ENCODE data around the gene CACNG6.

Gene CACNG6

DNA sequence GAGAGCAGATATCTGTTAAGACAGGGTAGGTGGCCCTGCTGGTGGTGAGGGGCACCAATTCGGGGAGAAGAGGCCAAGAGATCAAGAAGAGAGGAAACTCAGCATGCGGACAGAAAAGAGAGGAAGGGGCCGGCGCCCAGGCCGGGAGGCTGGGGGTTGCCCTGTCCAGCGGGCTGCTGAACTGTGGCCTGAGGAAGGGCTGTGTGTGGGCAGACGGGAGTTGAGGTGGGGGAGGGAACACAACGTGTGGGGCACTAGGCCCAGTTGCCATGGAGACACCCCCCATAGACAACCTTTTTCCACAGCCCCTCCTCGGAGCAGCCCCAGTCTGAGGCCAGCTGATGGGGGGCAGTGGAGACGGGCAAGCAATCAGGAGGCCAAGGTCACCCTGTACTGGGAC is 31.2 kb upstream of the CACNG6 start:
- Mint-ChIP-seq H3K4me1 (no peaks in the 10 kb centered on the region), H3K27ac (no peak overlapping the region), H3K27me3 (peaks cover 86% of the 10 kb centered on the region), H3K4me3 (no peak overlapping the region), H3K36me3 (peaks cover 12% of the 10 kb centered on the region), H3K9me3 (peaks cover 27% of the 10 kb centered on the region)
- no peak for ATAC-seq

DNA sequence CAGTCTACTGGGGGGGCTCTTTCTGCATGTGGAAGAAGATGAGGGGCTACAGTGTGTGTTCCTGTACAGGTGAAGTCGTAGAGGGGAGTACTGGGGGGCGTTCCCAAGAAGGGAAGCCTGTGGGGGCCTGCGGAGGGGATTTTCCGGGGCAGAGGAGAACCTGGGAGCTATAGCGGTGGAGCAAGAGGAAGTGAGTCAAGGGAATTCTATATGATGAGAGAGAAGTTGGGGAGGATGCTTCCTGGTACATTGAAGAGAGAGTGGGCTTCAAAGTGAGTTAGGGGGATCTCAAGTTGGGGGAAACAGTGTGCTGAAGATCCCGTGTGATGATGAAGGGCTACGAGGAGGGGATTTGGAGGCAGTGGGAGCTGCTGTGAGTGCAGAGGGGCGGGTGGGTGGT is 30.6 kb upstream of the CACNG6 start:
- no peaks in the 10 kb centered on the region for H3K4me1 Mint-ChIP-seq
- no peak overlapping the region for H3K4me3 Mint-ChIP-seq
- peaks cover 12% of the 10 kb centered on the region for H3K36me3 Mint-ChIP-seq
- ATAC-seq, result no peak
- H3K9me3 Mint-ChIP-seq, result peaks cover 27% of the 10 kb centered on the region
- peaks cover 86% of the 10 kb centered on the region for H3K27me3 Mint-ChIP-seq
- no peak overlapping the region for H3K27ac Mint-ChIP-seq

DNA sequence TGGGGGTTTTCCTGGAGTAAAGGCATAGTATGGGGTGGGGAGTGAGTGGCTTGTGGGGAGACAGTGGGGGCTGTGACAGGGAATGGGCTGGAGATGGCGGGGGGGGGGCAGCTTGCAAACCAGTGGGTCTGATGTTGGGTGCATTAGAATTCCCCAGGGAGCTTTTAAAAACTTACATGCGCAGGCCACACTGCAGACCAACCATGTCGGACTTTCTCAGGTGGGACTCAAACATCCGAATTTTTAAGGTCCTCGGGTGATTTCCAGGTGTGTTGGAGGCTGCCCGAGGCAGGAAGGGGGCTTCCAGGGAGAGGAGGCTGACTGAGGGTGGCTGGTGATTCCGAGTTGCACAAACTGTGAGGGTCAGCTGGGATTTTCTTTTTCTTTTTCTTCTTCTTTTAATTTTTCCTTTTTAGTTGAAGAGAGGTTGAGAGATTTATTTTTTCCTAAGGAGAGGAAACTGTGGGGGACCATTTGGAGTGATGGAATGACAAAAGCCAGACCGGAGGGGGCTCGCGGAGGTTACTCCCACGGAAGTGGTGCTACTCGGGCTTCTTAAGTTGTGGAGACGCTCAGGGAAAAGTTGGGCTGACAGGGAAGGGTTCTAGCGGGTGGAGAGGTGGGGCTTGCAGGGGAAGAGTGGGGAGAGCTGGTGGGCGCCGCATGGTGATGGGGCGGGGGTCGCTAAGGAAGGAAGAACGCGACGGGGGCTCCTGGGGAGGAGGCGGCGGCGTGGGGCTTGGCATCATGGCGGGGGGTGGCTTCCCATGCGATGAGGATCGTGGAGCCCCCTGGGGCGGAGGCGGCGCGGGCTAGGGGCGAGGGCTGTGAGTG is 29.7 kb upstream of the CACNG6 start:
- Mint-ChIP-seq H3K27ac (no peak overlapping the region), H3K4me1 (no peaks in the 10 kb centered on the region), H3K27me3 (peaks cover 92% of the 10 kb centered on the region), H3K36me3 (peaks cover 12% of the 10 kb centered on the region), H3K4me3 (no peak overlapping the region), H3K9me3 (peaks cover 27% of the 10 kb centered on the region)
- ATAC-seq, result no peak

DNA sequence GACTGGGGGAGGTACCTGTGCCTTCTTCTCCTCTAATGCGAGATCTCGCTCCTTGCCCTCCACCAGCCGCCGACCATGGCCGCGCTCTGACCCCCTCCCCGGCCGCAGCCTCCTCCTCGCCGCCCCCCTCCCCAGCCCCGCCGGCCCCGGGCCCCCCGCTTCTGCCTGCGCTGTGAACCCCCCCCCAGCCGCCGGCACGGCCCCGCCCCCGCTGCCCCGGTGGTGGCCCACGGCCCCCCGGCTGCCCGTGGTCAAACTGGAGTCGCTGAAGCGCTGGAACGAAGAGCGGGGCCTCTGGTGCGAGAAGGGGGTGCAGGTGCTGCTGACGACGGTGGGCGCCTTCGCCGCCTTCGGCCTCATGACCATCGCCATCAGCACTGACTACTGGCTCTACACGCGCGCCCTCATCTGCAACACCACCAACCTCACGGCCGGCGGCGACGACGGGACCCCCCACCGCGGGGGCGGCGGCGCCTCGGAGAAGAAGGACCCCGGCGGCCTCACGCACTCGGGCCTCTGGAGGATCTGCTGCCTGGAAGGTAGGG is 28.5 kb upstream of the CACNG6 start, which contains the start of gene CACNG8:
Gene CACNG8, plus strand, starts transcription at position 51 of the 545 bp plus-strand sequence.
- H3K4me3 Mint-ChIP-seq, result no peak within 1 kb of the TSS
- ATAC-seq, result no peak
- H3K27ac Mint-ChIP-seq, result no peak within 1 kb of the TSS
- peaks cover 29% of the 10 kb centered on the region for H3K9me3 Mint-ChIP-seq
- peaks cover 82% of the 10 kb centered on the region for H3K27me3 Mint-ChIP-seq
- peaks cover 12% of the 10 kb centered on the region for H3K36me3 Mint-ChIP-seq
- no peaks in the 10 kb centered on the region for H3K4me1 Mint-ChIP-seq

DNA sequence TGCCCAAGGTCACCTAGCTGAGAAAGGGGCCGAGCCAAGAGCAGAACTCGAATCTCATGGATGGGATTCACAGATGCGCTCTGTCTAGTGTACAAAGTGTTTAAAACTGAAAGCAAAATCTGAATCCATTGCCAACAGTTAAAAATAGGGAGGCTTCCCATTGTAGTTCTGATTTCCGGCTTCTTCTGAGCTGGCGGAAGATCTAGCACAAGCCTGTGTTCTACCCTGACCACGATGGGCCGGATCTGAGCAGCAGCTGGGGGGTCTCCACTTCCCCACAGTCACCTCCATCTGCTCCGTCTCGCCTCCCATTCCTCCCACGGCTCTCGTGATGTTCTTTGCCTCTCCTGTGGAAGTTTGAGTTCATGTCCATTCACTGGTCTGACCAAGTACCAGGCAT is 26.3 kb upstream of the CACNG6 start:
- Mint-ChIP-seq H3K36me3 (peaks cover 6% of the 10 kb centered on the region), H3K4me1 (no peaks in the 10 kb centered on the region), H3K9me3 (peaks cover 22% of the 10 kb centered on the region), H3K4me3 (no peak overlapping the region), H3K27me3 (peaks cover 63% of the 10 kb centered on the region), H3K27ac (no peak overlapping the region)
- no peak for ATAC-seq

DNA sequence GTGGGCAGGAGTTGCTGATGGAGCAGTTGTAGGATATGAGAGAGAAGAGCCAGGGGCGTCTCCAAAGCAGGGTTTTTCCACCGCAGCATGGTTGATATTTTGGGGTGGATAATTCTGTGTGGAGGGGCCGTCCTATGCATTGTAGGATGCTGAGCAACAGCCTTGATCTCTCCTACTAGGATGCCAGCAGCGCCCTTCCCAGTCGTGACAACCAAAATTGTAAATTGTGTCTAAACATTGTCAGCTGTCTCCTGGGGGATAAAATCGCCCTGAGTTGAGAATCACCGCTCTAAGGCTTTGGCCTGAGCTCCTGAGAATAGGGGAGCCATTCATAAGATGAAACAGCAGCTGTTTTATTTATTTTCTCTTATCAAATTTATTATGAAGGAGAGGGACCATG is 24.5 kb upstream of the CACNG6 start:
- Mint-ChIP-seq H3K9me3 (peaks cover 16% of the 10 kb centered on the region), H3K27ac (no peak overlapping the region), H3K4me1 (no peaks in the 10 kb centered on the region), H3K36me3 (peaks cover 6% of the 10 kb centered on the region), H3K27me3 (peaks cover 51% of the 10 kb centered on the region), H3K4me3 (no peak overlapping the region)
- no peak for ATAC-seq

DNA sequence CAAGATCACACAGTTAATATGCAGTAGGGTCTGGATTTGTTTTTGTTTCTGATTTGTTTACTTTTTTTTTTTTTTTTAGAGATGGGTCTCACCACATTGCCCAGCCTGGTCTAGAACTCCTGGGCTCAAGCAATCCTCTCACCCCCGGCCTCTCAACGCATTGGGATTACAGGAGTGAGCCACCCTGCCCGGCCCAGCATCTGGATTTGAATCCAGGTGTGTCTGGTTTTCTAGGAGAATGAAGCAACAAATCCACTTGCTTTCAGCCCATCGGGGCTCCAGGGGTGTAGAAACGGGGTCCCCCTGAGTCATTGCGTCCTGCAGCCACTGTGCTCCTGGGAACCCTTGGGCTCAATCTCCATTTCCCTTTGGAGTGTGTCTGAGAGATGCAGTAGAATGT is 22.1 kb upstream of the CACNG6 start:
- Mint-ChIP-seq H3K4me1 (no peaks in the 10 kb centered on the region), H3K36me3 (peaks cover 3% of the 10 kb centered on the region), H3K27me3 (peaks cover 34% of the 10 kb centered on the region), H3K27ac (no peak overlapping the region), H3K9me3 (peaks cover 8% of the 10 kb centered on the region), H3K4me3 (no peak overlapping the region)
- ATAC-seq, result no peak

DNA sequence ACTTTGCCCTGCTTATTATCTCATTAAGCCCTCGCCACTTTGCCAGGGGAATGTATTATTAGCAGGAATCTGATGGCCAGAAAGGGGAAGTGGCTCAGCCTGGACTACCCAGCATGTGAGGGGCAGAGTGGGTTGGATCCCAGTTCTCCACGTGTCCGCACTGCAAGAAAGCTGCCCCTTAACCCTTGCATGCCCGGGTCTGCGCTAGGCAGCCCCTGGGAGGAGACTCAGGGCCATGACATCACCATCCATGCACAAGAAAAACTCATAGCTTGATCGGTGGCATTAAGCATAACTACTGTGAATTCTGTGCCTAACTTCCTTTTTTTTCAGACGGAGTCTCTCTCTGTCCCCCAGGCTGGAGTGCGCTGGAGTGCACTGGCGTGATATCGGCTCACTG is 19.8 kb upstream of the CACNG6 start:
- Mint-ChIP-seq H3K4me1 (no peaks in the 10 kb centered on the region), H3K27ac (no peak overlapping the region), H3K9me3 (peaks cover 6% of the 10 kb centered on the region), H3K36me3 (no peaks in the 10 kb centered on the region), H3K27me3 (peaks cover 23% of the 10 kb centered on the region), H3K4me3 (no peak overlapping the region)
- ATAC-seq, result no peak

DNA sequence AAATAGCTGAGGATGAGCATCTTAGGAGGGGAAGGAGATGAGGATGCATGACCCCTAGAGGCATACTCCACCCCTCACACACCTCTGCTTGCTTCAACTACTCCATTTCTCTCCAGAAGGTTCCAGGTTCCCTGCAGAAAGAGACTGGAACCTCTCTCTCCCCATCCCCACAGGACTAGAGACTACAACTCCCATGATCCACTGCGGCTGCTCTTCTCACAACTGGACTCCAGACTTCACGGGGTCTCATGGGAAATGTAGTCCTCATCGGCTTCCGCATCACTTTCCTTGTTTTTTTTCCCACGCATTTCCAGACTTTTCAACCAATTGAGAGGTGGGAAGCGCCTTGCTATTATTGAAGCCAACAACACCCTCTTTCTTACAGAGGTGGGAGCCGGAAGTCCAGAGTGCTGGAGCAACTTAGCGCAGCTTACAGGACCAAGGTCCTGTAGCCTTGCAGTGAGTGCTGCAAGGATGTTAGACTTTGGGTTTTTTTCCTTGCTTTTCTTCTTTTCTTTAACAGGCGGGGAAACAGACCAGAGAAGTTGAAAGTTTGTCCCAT is 13.9 kb upstream of the CACNG6 start:
- H3K4me3 Mint-ChIP-seq, result peak overlapping the region; percentile 32
- H3K27ac Mint-ChIP-seq, result no peak overlapping the region
- ATAC-seq, result peak; percentile 73
- H3K9me3 Mint-ChIP-seq, result peaks cover 27% of the 10 kb centered on the region
- peaks cover 22% of the 10 kb centered on the region for H3K36me3 Mint-ChIP-seq
- peaks cover 7% of the 10 kb centered on the region for H3K4me1 Mint-ChIP-seq
- peaks cover 63% of the 10 kb centered on the region for H3K27me3 Mint-ChIP-seq

DNA sequence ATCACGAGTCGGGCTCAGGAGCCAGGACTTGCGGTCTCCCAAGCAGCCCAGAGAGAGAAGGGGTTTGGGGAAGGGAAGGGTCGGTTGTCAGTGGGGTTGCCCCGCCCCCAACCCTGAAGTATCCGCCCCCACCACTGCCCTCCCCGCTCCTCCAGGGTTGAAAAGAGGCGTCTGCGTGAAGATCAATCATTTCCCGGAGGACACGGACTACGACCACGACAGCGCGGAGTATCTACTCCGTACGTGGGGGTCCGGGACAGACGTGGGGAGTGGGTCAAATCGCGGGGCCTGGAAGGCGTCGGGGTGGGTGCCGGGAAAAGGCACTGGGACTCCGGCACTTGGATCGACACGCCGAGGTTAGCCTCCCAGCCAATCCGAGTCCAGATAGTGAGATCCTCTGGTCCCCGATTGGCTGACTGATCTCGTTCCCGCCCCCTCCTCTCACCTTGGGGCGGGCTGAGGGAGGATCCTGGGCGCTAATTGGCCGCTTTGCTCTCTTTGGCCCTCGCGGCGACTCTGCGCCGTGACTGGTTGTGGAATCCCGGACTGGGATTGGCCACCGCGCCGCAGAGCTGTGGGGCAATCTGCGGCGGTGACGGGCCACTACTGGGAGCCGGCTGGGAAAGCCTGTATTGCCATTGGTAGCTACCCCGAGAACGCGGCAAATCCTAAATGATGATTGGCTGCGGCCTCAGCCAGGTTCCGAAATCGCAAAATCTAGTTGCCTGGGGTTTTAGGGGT is 13.3 kb upstream of the CACNG6 start:
- H3K36me3 Mint-ChIP-seq, result peaks cover 22% of the 10 kb centered on the region
- H3K27me3 Mint-ChIP-seq, result peaks cover 63% of the 10 kb centered on the region
- H3K27ac Mint-ChIP-seq, result no peak overlapping the region
- no peak for ATAC-seq
- H3K9me3 Mint-ChIP-seq, result peaks cover 27% of the 10 kb centered on the region
- peaks cover 7% of the 10 kb centered on the region for H3K4me1 Mint-ChIP-seq
- peak overlapping the region; percentile 32 for H3K4me3 Mint-ChIP-seq

DNA sequence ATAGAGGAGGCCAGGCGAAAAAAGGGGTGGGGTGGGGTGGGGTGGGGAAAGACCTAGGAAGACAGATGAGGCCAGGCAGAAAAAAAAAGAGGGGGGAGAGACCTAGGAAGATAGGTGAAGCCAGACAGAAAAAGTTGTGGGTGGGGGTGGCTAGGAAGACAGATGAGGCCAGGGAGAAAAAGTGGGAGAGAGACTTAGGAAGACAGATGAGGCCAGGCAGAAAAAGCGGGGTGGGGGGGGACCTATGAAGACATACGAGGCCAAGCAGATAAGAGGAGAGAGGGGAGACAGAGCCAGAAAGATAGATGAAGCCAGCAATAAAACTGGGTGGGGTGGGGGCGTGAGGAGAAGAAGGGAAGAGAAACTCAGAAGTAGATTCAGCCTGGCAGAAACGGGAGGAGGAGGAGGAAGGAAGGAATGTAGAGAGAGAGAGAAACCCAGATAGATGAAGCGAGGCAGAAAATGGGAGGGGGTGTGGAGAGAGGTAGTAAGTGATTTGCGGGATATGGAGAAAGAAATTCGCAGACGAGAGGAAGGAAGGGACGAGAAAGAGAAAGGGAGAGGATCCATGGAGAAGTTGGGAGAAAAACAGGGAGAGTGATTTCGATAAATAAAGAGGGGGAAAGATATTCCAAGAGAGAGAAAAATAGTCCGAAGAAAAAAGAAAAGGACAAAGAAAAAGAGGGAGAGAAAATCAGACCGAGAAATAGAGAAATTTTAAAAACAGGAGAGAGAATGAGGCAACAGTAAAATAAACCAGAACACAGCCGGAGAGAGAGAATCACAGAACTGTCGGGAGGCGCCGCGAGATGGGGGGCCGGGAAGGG is 12.2 kb upstream of the CACNG6 start:
- H3K9me3 Mint-ChIP-seq, result peaks cover 27% of the 10 kb centered on the region
- peaks cover 63% of the 10 kb centered on the region for H3K27me3 Mint-ChIP-seq
- peaks cover 7% of the 10 kb centered on the region for H3K4me1 Mint-ChIP-seq
- no peak for ATAC-seq
- H3K36me3 Mint-ChIP-seq, result peaks cover 22% of the 10 kb centered on the region
- H3K27ac Mint-ChIP-seq, result no peak overlapping the region
- no peak overlapping the region for H3K4me3 Mint-ChIP-seq

DNA sequence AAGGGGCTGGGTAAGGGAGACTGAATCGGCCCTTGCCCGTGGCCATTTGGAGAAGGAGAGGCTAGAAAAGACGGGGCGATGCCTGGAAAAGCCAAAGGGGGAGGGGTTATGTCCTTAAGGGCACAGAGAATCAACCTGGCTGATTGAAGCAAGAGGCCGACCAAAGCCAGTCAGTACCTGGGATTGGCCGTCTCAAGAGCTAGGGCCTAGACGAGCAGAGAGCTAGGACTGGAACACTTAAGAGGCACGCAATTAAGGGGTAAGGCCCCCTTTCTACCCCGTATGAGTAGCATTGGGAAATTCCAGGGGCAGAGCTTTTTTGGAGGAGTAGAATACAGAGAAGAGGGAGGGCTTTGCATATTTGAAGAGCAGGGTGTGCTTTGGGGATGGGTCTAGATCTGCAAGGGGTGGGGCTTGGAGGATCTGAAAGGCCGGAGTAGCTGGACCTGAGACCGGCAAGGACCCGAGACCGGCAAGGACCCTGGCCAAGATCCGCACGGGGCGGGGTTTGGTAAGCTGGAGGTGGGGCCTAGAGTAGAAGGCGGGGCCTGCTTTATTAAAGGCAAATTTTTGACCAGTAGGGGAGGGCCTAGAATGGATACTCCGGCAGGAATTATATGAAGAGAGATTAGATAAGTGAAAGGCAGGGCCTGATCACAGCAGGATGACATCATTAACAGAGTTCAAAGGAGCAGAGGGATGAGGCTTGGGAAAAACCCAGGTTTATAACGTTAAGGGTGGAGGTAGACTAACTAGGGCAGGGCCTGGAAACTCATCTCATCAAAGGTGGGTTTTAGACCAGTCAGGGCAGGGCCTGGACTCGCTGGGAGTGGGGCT is 10.7 kb upstream of the CACNG6 start:
- Mint-ChIP-seq H3K4me1 (peaks cover 7% of the 10 kb centered on the region), H3K36me3 (peaks cover 22% of the 10 kb centered on the region), H3K9me3 (peaks cover 27% of the 10 kb centered on the region), H3K27ac (no peak overlapping the region), H3K4me3 (no peak overlapping the region), H3K27me3 (peaks cover 60% of the 10 kb centered on the region)
- ATAC-seq, result no peak

DNA sequence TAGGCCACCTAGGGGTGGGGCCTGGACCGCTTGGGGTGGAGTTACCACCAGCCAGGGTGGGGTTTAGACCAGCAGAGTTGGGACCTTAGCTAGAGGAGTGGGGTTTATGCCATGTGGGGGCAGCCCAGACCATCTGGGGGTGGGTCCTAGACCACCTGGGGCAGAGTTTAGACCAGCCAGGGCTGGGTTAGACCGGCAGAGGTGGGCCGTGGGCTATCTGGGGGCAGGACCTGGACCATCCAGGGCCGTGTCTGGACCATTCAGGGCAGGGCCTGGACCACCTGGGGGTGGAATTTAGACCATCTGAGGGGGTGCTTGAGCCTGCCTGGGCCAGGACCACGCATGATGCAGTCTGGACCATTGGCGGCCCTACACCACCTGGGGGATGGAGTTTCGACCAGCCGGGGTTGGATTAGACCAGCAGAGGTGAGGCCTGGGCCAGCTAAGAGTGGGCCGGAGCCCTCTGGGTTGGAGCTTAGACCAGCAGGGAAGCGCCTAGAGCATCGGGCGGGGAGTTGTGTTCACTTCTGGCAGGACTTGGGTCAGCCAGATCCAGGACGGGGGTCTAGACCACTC is 10.0 kb upstream of the CACNG6 start:
- ATAC-seq, result no peak
- Mint-ChIP-seq H3K27ac (no peak overlapping the region), H3K9me3 (peaks cover 24% of the 10 kb centered on the region), H3K36me3 (peaks cover 22% of the 10 kb centered on the region), H3K4me1 (peaks cover 7% of the 10 kb centered on the region), H3K4me3 (no peak overlapping the region), H3K27me3 (peaks cover 53% of the 10 kb centered on the region)

DNA sequence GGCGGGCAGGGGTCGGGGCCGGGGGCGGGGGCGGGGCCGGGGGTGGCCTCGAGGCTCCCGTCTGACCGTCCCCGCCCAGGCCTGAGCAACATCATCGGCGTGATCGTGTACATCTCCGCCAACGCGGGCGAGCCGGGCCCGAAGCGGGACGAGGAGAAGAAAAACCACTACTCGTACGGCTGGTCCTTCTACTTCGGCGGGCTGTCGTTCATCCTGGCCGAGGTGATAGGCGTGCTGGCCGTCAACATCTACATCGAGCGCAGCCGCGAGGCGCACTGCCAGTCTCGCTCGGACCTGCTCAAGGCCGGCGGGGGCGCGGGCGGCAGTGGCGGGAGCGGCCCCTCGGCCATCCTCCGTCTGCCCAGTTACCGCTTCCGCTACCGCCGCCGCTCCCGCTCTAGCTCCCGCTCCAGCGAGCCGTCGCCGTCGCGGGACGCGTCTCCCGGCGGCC is 9.4 kb upstream of the CACNG6 start:
- H3K36me3 Mint-ChIP-seq, result peaks cover 22% of the 10 kb centered on the region
- peaks cover 7% of the 10 kb centered on the region for H3K4me1 Mint-ChIP-seq
- H3K27me3 Mint-ChIP-seq, result peaks cover 47% of the 10 kb centered on the region
- H3K4me3 Mint-ChIP-seq, result no peak overlapping the region
- no peak for ATAC-seq
- H3K9me3 Mint-ChIP-seq, result peaks cover 23% of the 10 kb centered on the region
- H3K27ac Mint-ChIP-seq, result no peak overlapping the region

Data from stimulated activated memory B cell treated with anti-CD40 and anti-IgM and Interleukin-4, amounts not matched to agents 10 μg/mL and 1 μg/mL and 100 μg/mL, for 72 hours (primary cell).